OCI-LY7 (cell line): ENCODE measurements around the gene STIM1.

Experiments used
- EZH2phosphoT487 ChIP-seq: fragments of 200-600 bp; sonication (generic); IDR thresholded peaks from 2 replicates; pipeline ENCODE4 v1.6.1; 2018; ENCODE audit warnings: low read depth, borderline replicate concordance, mild to moderate bottlenecking, mixed run types, antibody characterized with exemption, low read length, moderate library complexity, mixed read lengths
- TF ChIP-seq, protein P1 (sequence below): fragments of 200-600 bp; sonication (generic); conservative IDR thresholded peaks from 2 replicates; pipeline ENCODE4 v1.5.1; 2014; ENCODE audit warnings: mild to moderate bottlenecking, antibody characterized with exemption, low read length, moderate library complexity, mixed read lengths

DNA sequence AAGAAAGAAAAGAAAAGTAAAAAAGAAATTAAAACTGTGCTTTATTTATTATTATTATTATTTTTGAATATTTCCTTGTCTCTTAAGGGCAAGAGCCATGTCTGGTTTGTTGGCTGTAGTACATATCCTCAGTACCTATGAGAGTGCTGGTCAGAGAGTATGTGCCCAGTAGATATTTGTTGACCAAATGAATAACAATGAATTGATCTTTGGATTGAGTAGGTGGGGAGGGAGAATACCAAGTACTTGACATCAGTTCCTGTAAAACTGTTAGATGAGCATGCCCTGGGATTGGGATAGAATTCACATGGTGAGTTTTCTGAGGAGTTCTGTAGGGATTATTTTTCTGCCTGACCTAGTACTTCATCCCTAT, 11.4 kb downstream of the STIM1 start:
- TF ChIP-seq, protein P1, sequence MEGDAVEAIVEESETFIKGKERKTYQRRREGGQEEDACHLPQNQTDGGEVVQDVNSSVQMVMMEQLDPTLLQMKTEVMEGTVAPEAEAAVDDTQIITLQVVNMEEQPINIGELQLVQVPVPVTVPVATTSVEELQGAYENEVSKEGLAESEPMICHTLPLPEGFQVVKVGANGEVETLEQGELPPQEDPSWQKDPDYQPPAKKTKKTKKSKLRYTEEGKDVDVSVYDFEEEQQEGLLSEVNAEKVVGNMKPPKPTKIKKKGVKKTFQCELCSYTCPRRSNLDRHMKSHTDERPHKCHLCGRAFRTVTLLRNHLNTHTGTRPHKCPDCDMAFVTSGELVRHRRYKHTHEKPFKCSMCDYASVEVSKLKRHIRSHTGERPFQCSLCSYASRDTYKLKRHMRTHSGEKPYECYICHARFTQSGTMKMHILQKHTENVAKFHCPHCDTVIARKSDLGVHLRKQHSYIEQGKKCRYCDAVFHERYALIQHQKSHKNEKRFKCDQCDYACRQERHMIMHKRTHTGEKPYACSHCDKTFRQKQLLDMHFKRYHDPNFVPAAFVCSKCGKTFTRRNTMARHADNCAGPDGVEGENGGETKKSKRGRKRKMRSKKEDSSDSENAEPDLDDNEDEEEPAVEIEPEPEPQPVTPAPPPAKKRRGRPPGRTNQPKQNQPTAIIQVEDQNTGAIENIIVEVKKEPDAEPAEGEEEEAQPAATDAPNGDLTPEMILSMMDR, result no peak
- no peak for TF ChIP-seq EZH2phosphoT487
